HG02642 (cell line): ENCODE measurements around the gene ADAM12.
"Not testable (repeated sequence)": the region's sequence is repeated elsewhere in the genome, so short reads cannot be mapped to it uniquely, and the experiment has no call there.

ENCODE experiments used
- ATAC-seq: cut with Tn5 transposase; IDR thresholded peaks from one replicate; pipeline ENCODE4 v1.9.1; 2021; ENCODE audit warnings: mild to moderate bottlenecking; ENCODE audit not compliant: unreplicated experiment, poor library complexity

ADAM12 gene

DNA sequence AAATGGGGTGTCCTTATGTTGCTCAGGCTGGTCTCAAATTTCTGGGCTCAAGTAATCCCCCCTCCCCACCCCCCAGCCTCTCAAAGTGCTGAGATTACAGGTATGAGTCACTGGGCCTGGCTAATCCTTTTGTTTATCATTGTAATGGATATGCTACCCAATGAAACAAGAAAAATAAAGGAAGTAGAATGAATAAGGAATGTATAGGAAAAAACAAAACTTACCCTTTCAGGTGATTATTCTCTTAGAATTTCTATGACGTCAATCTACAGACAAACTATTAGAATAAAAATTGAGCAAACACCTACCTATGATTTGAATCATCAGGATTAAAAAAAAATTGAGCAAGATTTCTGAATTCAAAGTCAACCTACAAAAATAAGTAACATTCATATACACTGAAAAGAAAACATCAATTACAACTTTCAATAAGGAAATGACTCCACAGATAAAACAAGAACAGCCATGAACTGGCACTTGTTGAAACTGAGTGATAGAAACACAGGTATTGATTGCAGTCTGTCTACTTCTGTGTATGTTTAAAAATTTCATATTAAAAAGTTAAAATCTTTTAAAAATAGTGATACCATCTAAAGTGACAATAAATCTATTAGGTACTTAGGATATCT, 12.2 kb downstream of the ADAM12 start:
- no peak for ATAC-seq

GRCh38 chr10:126375299-126375698, 13.0 kb downstream of the ADAM12 start:
- no peak for ATAC-seq

GRCh38 chr10:126374435-126374834, 13.8 kb downstream of the ADAM12 start:
- ATAC-seq, result no peak

DNA sequence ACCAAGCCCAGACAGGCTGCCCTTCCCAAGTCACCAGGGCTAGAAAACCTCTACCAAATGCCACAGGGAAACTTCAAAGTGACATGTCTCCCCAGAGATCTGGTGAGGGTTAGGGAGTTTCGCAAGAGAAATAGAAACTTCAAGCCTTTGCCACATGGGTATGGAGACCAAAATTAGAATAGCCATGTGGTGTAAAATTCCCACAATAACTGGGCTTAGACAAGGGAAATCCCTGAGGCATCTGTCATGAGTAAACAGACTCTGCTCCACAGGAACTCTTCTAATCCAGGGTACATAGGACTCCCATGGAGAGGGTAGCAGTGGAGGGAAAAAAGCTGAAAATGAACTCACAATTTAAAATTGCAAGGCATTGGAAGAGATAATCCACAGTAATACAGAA, 14.3 kb downstream of the ADAM12 start:
- no peak for ATAC-seq

DNA sequence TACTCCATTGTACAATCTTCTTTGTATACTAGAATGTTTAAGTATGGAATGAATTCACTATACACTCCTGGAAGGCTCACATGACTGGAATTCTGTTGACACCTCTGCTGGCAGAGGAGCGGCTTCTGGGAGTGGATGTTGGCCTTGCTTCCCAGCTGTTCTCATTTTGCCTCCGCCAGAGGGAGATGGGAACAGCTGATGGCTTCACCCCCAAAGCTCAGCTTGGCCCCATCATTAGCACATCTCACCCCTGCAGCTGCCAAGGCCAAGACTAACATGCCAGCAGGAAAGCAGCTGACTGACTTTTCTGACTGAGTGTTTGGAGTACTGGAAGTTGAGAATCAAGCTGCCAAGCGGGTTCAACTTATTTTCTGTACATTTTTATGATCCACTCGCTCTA, 15.1 kb downstream of the ADAM12 start:
- no peak for ATAC-seq

DNA sequence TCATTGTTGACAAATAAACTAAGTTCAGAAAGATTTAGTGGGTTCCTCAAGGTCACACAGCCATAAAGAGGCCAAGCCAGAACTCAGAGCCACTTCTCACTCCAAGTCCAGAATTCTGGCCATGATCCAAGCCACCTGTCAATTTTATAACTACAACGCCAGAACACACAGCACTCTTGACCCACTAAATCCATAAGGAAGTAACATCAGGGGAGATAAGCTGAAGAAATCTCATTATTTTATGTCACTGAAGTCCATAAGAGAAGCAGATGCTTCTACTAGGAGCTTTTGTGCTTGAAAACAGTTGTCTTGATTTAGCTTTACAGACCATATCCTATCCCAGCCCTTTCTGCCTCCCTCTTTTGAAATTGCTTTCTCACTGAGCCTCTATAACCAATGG, 15.9 kb downstream of the ADAM12 start:
- no peak for ATAC-seq

DNA sequence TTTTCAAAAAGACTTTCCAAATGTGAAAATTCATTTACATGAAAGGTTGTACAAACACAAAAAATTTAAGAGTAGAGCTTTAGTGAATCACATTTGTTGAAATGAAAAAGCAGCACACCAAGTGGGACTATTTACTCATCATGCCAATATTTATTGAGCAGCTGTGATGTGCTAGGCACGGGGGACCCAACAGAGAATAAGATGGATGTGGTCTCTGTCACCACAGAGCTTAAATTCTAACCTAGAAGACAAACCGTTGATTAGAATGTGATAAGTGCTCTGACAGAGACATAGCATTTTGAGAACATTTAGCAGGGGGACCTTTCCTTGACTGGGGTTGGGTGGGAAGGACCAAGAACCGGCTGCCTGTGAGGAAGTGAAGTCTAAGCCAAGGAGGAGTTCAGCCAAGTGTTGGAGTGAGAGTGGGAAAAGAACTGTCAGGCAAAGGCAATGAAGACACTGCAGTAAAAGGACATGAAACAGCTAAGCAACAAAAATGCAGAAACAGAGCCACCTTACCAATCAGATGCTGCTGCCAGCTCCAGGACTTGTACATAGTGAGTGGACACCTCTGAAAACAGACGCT, 19.1 kb downstream of the ADAM12 start:
- ATAC-seq, result no peak

GRCh38 chr10:126357169-126357568, 31.1 kb downstream of the ADAM12 start:
- no peak for ATAC-seq

DNA sequence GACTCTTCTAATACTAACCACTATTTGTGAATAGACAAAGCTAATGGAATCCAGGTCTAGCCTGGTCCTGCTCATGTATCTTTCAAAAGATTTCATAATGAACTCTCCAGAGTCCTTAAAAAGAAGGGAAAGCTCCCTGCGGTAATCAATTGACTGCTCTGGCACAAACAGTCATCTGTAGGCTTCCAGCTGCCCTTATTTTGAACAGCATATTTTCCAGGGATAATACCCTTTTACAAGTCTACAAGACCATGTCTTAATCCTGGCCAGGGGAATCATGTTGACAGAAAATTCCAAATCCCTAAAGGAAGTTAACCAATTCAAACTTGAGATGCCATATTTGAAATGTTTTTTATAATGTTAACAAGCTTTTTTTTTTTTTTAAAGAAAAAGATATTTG, 34.6 kb downstream of the ADAM12 start:
- ATAC-seq, result no peak

- ATAC-seq, result no peak
These were observed 35.8 kb downstream of the ADAM12 start for GRCh38 chr10:126352453-126352852.

- ATAC-seq, result no peak
These were observed 37.3 kb downstream of the ADAM12 start for GRCh38 chr10:126351021-126351420.

DNA sequence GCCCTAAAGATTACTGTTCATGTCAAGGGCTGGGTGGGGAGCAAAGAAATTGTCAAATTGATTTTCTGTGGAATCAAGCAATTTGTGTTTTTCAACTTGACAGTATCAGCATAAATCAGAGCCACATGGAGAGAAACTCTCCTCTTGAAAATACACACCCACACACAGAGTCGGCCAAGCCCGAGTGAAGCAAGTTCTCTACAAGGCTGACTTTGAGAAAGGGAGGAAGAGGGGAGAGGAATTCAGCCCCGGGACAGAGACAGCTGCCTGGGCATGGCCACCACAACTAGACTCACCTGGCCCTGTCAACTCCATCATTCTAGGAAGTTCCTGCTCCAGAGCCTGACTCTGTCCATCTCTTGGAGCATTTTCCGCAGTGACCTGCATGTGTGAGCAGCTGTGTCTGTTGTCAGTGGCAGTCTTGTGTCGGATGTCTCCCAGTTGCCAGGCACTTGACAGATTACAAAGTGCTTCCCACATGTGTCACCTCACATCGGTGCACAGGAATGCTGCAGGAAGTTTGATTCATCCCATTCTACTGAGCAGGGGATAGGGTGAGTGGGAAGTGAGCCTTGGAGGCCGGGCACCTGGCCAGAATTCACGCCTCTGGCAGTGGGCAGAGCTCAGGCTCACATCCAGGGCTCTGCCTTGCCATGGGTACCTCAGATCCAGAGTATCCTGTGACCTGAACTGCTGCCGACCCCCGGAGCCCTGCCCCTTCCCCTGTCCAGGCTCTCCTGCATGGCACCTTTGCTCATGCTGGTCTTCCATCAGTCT, 37.9 kb downstream of the ADAM12 start:
- no peak for ATAC-seq

DNA sequence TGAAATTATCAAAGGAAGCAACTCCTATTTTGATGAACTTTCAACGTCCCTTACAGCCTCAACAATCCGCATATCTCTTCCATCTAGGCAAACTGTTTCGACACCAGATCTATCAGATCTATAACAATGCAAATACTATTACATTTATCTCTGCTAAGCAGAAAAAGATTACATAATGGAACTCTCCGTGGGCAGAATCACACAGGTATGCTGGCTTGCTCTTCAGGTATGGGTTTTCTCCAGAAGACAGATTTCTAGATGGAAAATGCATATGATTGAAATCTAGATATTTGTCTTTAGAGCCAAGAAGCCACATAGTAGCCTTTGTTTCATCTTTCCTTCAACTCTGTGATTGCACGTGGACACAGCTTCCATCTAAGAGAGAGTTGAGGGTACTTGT, 38.6 kb downstream of the ADAM12 start:
- ATAC-seq, result no peak

GRCh38 chr10:126349101-126349500, 39.2 kb downstream of the ADAM12 start:
- no peak for ATAC-seq

- not testable (repeated sequence) for ATAC-seq
These were observed 44.8 kb downstream of the ADAM12 start for GRCh38 chr10:126343496-126343895.

GRCh38 chr10:126342680-126343079, 45.6 kb downstream of the ADAM12 start:
- ATAC-seq, result no peak

- no peak for ATAC-seq
These were observed 46.8 kb downstream of the ADAM12 start for GRCh38 chr10:126341491-126341890.

GRCh38 chr10:126337251-126337810, 50.9 kb downstream of the ADAM12 start:
- ATAC-seq, result no peak

DNA sequence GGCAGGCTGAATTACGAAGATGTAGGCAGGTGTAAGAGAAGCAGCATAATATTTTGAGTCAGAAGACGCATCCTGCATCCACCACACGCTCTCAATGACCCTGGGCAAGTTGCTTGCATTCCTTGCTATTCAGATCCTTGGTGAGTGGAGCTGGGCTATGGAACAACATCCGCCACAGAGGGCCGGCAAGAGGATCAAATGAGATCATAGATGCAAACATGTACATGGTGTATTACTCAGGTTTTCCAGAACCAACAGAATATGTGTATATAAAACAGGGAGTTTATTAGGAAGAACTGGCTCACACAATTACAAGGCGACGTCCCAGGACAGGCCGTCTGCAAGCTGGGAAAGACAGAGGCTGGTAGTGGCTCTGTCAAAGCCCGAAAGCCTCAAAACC, 51.5 kb downstream of the ADAM12 start:
- ATAC-seq, result no peak

- ATAC-seq, result no peak
These were observed 54.0 kb downstream of the ADAM12 start for GRCh38 chr10:126334272-126334671.

DNA sequence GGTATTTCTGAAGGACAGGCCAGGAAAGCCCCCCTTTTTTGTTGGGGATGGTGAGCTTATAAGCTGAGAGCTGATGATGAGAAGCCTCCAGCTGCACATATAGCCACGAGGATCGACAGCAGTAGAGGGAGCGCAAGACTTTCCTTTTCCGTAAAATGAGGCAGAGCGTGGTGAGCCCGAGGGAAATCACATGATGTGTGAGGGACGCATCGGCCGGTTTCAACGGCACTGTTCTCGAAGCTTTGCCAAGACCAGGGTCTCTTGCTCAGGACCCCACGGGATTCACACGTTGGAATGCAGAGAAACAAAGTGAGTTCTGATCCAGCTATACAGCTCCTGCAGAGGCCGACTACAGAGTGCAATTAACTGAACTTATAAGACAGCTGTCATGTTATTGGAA, 55.7 kb downstream of the ADAM12 start:
- ATAC-seq, result no peak
